Glutamatergic neuron (in vitro differentiated cells): ENCODE results near the gene EEPD1. TPM values are rescaled to one million over a fixed set of nuclear protein-coding genes. Genes with fewer than 3 reads are reported as not detected.
"Not testable (repeated sequence)": the region's sequence is repeated elsewhere in the genome, so short reads cannot be mapped to it uniquely, and the experiment has no call there.

Experiments
- DNase-seq: peaks from one replicate; pipeline ENCODE4 v3.0.0; 2022
- H3K27ac Mint-ChIP-seq: one replicate; pipeline ENCODE4 v1.8.0; 2020; ENCODE audit warnings: mild to moderate bottlenecking, mixed read lengths, inconsistent platforms; ENCODE audit not compliant: unreplicated experiment
- H3K27me3 Mint-ChIP-seq: one replicate; pipeline ENCODE4 v1.8.0; 2020; ENCODE audit warnings: mild to moderate bottlenecking, moderate library complexity, mixed read lengths, inconsistent platforms; ENCODE audit not compliant: unreplicated experiment
- H3K36me3 Mint-ChIP-seq: one replicate; pipeline ENCODE4 v1.8.0; 2020; ENCODE audit warnings: mild to moderate bottlenecking, mixed read lengths, inconsistent platforms; ENCODE audit not compliant: unreplicated experiment
- H3K4me1 Mint-ChIP-seq: one replicate; pipeline ENCODE4 v1.8.0; 2020; ENCODE audit warnings: mild to moderate bottlenecking, low read depth, mixed read lengths, inconsistent platforms; ENCODE audit not compliant: unreplicated experiment
- H3K4me3 Mint-ChIP-seq: one replicate; pipeline ENCODE4 v1.8.0; 2020; ENCODE audit warnings: mild to moderate bottlenecking, mixed read lengths, inconsistent platforms; ENCODE audit not compliant: unreplicated experiment
- H3K9me3 Mint-ChIP-seq: one replicate; pipeline ENCODE4 v1.8.0; 2020; ENCODE audit warnings: mild to moderate bottlenecking, moderate library complexity, mixed read lengths, inconsistent platforms; ENCODE audit not compliant: unreplicated experiment
- CTCF ChIP-seq: fragments of 200-600 bp; sonication (generic); IDR thresholded peaks from one replicate; pipeline ENCODE4 v1.5.0; 2021; ENCODE audit not compliant: partially characterized antibody, unreplicated experiment
- total RNA-seq: library from RNA; stranded (reverse); fragmentation: NEBNext Ultra II Directional; extraction: Animal tissue kit (Norgen Biotek cat#: 25700); gene quantifications from one replicate; pipeline ENCODE4 v1.2.1, GENCODE V29; 2021; ENCODE audit not compliant: unreplicated experiment

EEPD1 gene
- total RNA-seq, 1 donor from 2014 or later, result 63.9 TPM

- Mint-ChIP-seq H3K9me3 (no peaks in the 10 kb centered on the region), H3K4me1 (peaks cover 24% of the 10 kb centered on the region), H3K27me3 (peaks cover 3% of the 10 kb centered on the region), H3K27ac (peak overlapping the region; percentile 25), H3K4me3 (no peak overlapping the region), H3K36me3 (peaks cover 6% of the 10 kb centered on the region)
- no peak for DNase-seq
- no peak for TF ChIP-seq CTCF
Measured at GRCh38 chr7:36116347-36117202, 36.5 kb upstream of the EEPD1 start.

- Mint-ChIP-seq H3K4me1 (peaks cover 24% of the 10 kb centered on the region), H3K36me3 (peaks cover 11% of the 10 kb centered on the region), H3K9me3 (no peaks in the 10 kb centered on the region), H3K4me3 (no peak overlapping the region), H3K27me3 (peaks cover 3% of the 10 kb centered on the region), H3K27ac (no peak overlapping the region)
- DNase-seq, result no peak
- TF ChIP-seq CTCF, result no peak
Measured at GRCh38 chr7:36117203-36117840, 35.7 kb upstream of the EEPD1 start.

- DNase-seq, result no peak
- Mint-ChIP-seq H3K9me3 (peaks cover 5% of the 10 kb centered on the region), H3K4me3 (no peak overlapping the region), H3K36me3 (peaks cover 21% of the 10 kb centered on the region), H3K27ac (no peak overlapping the region), H3K4me1 (peaks cover 24% of the 10 kb centered on the region), H3K27me3 (peaks cover 3% of the 10 kb centered on the region)
- no peak for TF ChIP-seq CTCF
Measured at GRCh38 chr7:36118344-36118743, 34.7 kb upstream of the EEPD1 start.

- H3K9me3 Mint-ChIP-seq, result peaks cover 8% of the 10 kb centered on the region
- H3K27ac Mint-ChIP-seq, result no peak overlapping the region
- no peak overlapping the region for H3K4me3 Mint-ChIP-seq
- H3K4me1 Mint-ChIP-seq, result peaks cover 24% of the 10 kb centered on the region
- peaks cover 3% of the 10 kb centered on the region for H3K27me3 Mint-ChIP-seq
- TF ChIP-seq CTCF, result no peak
- DNase-seq, result no peak
- H3K36me3 Mint-ChIP-seq, result peaks cover 21% of the 10 kb centered on the region
Measured at GRCh38 chr7:36119005-36119706, 33.9 kb upstream of the EEPD1 start.

- H3K4me3 Mint-ChIP-seq, H3K27me3 Mint-ChIP-seq, H3K27ac Mint-ChIP-seq, DNase-seq, H3K9me3 Mint-ChIP-seq: not testable (repeated sequence)
- peaks cover 21% of the 10 kb centered on the region for H3K36me3 Mint-ChIP-seq
- peaks cover 20% of the 10 kb centered on the region for H3K4me1 Mint-ChIP-seq
Measured at GRCh38 chr7:36119983-36120646, 32.9 kb upstream of the EEPD1 start.

- H3K4me3 Mint-ChIP-seq, H3K27me3 Mint-ChIP-seq, H3K27ac Mint-ChIP-seq, H3K9me3 Mint-ChIP-seq, H3K4me1 Mint-ChIP-seq, DNase-seq: not testable (repeated sequence)
- peaks cover 21% of the 10 kb centered on the region for H3K36me3 Mint-ChIP-seq
Measured at GRCh38 chr7:36125630-36126029, 27.4 kb upstream of the EEPD1 start.
